HG02870 (cell line): ENCODE data around the gene KLK11.
"Not testable (repeated sequence)": the region's sequence is repeated elsewhere in the genome, so short reads cannot be mapped to it uniquely, and the experiment has no call there.

ENCODE experiments used
- ATAC-seq: cut with Tn5 transposase; IDR thresholded peaks from one replicate; pipeline ENCODE4 v1.9.1; 2021; ENCODE audit warnings: mild to moderate bottlenecking, moderate library complexity; ENCODE audit not compliant: unreplicated experiment

KLK11 gene

DNA sequence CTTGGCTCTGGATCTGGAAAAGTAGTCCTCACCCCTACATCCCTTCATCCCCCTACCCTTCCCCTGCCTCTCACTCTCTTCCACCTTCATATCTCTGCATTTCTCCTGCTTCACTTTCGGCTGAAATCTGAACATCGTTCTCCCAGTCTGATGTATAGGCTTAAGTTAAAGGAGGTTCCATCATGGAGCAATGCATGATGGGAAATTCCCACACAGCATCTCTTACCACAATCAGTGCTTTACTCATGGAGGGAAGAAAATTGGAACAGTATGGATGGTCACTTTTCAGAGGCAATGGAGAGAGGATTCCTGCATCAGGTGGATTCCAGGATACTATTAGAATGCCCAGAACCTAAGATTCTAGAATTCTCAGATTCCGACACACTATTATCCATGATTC lies 18.9 kb downstream of the KLK11 start:
- ATAC-seq = no peak

DNA sequence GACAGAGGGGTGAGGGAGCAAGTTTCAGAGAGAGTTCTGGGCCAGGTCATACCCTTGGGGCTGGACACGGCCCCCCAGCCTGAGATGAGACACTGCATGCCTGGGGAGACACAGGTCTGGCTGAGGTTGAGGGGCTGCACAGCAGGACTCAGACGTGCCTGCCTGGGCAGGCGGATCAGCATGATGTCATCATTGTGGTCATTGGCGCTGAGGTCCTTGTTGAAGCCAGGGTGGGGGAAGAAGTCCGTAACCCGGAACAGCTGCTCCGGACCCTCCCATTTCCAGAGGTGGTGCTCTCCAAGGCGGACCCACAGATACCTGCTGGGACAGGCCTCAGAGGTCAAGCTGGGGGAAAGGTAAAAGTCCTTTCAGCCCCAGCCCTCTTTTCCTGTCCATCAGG lies 20.0 kb downstream of the KLK11 start:
- no peak for ATAC-seq

DNA sequence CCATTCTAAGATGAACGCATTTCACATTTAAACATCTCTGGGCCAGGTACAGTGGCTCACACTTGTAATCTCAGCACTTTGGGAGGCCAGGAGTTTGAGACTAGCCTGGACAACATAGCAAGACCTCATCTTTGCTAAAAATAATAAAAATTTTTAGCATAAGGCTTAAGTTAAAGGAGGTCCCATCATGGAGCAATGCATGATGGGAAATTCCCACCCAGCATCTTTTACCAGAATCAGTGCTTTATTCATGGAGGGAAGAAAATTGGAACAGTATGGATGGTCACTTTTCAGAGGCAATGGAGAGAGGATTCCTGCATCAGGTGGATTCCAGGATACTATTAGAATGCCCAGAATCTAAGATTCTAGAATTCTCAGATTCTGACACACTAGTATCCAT lies 21.2 kb downstream of the KLK11 start:
- no peak for ATAC-seq

DNA sequence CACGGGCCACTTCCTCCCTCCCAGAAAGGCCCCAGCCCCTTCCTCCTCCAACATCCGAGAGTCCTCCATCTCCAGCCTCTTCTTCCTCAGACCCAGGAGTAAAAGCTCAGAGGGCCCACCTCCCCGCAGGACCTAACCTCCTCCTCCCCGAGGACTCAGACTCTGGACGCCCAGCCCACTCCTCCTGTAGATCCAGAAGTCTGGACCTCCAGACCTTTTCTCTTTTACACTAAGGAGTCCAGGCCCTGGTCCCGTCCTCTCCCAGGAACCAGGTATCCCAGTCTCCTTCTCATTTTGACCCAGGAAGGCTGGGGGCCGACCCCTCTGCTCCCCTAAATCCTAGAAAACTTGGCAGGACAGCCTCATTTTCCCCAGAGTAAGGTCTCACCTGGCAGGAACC lies 23.1 kb downstream of the KLK11 start:
- no peak for ATAC-seq

DNA sequence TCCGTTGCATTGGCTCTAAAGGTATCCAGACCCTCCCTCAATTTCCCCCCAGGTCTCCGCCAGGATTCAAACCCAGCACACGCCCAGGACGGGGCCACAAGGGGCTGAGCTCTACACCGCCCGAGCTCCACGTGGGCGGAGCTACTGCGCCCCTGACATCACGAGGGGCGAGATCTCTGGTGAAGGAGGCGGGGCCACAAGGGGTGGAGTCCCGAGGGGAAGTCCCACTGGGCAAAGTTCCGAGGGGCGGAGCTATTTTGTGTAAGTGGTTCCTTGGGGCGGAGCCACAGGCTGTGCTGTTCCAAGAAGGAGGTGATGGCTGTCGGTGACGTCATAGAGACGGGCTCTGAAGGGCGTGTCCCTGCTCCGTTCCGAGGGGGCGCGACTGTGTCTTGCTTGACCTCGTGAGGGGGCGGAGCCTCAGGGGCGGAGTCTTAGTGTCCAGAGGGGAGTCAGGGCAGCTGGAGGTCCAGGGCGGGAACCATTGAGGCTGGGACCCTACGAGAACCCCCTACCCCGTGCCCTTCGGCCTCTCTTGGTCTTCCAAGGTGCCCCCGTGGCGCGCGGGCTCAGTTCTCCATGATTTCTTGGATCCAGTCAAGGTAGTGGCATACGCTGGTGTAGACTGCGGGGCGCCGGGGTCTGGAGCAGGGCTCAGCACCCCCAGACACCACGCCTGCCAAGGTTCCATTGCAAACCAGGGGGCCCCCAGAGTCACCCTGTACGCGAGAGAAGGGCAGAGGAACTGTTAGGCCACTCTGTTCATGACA lies 23.7 kb downstream of the KLK11 start:
- no peak for ATAC-seq

DNA sequence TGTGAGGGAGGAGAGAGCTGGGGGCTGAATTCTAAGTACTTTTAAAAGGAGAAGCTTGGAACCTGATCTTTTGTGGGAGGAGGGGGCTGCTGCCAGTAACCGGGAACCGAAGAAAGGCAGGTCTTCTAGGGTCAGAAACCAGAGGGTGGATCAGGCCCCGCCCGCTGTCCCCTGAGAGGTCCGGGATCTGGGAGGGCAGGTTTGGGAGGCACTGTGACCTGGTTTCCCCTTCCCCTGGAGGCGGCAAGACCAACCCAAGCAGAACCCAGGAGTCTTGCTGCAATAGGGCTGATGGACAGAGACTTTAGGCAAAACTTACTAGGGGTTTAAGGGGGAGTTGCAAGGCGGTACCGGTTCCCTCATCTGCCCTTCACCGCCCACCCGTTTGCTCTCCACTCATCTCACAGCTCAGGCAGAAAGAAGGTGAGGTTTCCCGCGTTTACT lies 24.3 kb downstream of the KLK11 start:
- no peak for ATAC-seq

DNA sequence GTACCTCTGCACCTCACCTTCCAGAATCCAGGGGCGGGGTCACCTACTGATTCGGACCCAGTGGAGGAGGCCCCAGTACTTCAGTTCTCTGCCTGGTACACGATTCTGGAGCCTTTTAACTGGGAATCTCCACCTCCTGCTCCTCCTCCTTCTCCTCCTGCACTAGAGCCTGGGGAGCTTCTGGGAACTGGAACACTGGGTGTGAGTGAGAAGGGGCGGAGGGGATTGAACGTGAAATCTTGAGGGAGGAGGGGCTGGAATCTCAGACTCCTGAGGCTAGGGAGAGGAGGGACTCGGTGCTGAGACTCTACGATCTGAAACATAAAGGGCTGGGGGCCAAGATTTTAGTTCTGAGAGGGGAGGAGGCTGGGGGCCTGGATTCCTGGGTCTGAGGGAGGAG lies 24.9 kb downstream of the KLK11 start, which contains the start of gene KLK8:
Gene KLK8, minus strand, starts transcription at position 90 of the 400 bp plus-strand sequence. CDS start 437 bp downstream, outside the sequence.
- no peak for ATAC-seq

DNA sequence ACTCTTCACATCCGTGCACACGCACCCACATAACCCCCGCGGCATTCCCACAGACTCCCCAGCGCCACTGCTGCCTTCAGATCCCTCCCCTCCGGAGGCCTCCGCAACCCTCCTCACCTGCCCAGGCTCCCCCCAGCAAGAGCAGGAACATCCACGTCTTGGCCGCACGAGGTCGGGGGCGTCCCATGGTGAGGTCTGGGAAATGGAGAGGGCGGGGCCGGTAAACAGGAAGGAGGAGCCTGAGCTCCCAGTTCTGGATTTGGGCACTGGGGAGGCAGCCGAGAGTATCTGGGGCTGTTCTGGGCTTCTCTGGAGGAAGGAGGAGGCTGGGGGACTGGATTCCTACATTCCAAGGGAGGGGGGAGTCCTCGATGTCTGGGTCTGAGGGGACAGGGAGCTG lies 25.4 kb downstream of the KLK11 start:
- ATAC-seq = no peak

DNA sequence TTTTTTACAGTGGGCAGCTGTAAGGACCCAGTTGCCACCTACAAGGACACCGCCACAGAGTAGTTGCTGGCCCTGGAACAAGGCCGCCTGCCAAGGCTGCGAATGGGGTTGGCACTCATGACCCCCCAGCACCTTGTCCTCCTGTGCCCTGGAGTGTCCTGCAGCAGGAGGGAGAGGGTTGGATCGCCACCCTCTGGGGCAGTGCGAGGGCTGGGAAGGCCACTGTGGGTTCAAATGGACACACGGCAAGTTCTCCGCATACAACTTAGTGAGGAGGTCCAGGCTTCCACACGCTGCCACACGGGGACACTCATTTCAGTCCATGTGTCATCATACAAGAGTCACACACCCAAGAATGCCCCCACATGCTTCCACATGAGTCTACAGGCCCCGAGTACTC lies 26.0 kb downstream of the KLK11 start:
- no peak for ATAC-seq

DNA sequence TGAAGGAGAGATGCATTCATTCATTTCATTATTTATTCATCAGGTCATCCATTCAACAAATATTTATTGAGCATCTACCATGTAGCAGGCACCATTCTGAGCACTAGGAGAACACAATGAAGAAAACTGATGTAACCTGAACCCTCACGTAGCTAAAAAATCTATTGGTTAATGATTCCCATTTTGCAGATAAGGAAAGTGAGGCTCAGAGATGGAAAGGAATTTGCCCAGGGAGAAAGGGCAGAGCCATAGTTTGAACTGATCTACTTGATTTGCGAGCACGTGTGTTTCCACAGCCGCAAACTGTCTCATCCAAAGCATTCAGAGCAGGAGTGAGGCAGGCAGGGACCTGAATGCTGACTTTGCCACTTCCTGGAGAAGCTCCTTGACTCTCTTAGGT lies 27.7 kb downstream of the KLK11 start:
- ATAC-seq = no peak

DNA sequence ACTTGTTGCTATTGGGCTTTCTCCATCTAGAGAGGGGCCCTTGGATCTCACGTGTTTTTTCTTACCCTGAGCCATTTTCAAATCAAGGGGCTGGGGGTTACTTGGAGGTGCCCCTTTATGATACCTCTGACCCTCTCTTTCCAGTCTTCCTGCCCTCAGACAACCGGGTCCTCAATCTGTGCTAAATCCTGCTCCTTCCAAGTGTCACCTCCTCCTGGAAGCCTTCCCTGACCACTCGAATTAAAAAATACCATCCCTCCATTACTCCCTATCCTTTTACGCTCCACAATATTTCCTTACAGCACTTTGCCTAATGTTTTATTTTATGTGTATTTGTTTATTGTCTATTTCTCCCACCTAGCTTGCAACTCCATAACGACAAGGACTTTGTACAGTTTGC lies 28.4 kb downstream of the KLK11 start:
- no peak for ATAC-seq

DNA sequence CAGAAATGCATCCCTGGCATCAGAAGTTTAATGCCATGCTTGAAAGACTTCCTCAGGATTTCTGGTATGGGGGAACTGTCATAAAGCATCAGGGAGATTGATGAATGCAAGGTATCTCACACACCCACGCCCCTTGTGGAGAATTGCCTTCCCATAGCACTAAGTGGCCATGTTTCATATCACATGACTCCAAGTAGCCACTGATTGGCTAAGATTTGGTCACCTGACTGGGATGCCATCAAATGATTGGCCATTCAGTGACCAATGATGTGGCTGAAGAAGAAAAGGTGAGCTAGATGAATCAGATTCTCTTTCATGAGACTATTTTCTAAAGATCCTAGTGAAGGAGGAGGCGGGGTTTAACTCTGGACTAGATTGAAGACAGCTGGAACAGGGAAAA lies 32.3 kb downstream of the KLK11 start:
- no peak for ATAC-seq

DNA sequence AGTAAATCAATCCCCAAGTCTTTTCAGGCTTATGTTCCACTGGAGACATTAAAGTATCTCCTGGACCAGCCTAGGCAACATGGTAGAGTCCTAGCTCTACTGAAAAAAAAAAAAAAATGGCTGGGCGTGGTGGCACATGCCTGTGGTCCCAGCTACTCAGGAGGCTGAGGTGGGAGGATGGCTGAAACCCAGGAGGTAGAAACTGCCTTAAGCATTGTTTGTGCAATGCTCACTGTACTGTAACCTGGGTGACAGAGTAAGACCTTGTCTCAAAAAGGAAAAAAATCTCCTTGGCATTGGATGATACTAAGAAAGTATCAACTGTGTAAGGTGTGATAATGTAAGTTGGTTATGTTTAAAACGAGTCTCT lies 33.8 kb downstream of the KLK11 start:
- ATAC-seq = no peak

DNA sequence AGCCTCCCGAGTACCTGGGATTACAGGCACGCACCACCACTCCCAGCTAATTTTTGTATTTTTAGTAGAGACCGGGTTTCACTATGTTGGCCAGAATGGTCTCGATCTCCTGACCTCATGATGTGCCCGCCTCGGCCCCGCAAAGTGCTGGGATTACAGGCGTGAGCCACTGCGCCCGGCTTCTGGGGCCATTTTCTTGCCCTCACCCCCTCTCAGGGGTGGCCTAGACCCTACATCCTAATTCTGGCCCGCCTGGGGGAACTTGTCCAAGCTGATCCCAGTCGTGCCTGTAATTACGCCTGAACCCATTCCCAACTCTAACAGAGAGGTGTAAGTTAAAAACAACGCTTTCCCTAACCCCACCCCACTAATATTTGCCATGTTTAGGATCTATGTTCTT lies 42.0 kb downstream of the KLK11 start:
- not testable (repeated sequence) for ATAC-seq

DNA sequence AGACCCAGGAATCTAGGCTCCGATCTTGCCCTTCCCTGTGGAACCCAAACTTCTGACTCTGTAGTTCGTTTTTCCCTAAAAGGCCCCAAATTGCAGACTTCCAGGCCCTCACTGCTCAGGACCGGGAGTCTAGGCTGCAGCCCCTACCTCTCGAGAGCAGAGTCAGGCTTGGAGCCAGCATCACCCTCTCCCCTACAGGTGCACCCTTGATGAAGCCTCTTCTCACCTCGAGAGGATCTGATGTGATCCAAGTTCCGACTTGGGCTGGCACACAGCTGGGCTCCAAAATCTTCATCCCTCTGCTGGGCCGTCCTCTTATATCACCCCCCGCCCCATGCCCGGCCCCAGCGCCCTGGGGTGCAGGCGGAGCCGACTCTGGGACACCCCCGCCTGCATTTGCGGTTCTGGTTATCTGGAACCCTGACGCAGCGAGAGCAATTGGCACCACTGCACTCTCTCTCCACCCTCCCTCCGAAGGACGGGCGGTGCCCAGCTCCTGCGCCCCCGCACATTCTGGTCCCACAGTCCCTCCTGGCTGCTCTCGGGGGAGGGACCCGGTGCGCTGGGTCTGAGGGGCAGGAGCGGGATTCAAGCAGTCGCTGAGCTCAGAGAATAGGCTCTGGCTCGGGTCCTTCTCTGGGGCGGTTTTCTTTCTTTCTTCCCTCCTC lies 42.7 kb downstream of the KLK11 start, which contains the start of gene KLK7:
Gene KLK7, minus strand, starts transcription at position 293 of the 668 bp plus-strand sequence. CDS start 1,518 bp downstream, outside the sequence.
- ATAC-seq = no peak

DNA sequence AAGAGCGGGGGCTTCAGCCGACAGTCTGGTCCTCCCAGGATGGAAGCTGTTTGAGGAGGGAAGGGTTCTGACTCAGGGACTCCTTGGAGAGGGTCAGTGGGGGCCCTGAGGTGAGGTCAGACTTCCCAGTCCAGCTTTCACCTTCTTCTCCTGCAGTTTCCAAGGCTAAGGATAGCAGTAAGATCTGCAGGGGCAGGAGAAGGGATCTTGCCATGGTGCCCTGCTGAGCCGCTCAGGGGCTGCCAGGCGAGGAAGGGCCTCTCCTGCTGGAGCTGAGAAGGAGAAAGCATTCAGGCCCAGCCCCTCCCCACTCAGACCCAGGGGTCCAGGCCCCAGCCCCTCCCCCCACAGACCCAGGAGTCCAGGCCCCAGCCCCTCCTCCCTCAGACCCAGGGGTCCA lies 44.2 kb downstream of the KLK11 start:
- ATAC-seq = no peak

DNA sequence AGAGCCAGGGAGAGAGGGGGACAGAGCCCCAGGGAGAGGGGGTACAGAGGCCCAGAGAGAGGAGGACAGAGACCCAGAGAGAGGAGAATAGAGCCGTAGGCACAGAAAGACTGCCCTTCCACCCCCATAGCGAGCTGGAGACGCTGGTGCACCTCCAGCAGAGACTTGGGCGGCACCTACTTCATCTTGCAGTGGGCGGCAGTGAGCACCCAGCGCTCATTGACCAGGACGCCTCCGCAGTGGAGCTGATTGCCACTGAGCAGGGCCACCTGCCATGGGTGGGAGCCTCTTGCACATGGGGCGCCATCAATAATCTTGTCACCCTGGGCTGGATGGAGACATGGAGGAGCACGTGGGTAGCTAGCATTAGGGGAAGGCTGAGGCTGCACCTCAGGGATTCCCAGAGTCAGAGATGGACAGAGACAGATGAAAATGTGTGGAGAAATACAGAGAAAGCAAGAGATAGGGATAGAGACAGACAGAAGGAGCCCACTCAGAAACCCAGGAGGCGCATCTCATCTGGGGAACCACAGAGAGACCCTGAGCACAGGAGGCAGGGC lies 44.7 kb downstream of the KLK11 start:
- no peak for ATAC-seq

DNA sequence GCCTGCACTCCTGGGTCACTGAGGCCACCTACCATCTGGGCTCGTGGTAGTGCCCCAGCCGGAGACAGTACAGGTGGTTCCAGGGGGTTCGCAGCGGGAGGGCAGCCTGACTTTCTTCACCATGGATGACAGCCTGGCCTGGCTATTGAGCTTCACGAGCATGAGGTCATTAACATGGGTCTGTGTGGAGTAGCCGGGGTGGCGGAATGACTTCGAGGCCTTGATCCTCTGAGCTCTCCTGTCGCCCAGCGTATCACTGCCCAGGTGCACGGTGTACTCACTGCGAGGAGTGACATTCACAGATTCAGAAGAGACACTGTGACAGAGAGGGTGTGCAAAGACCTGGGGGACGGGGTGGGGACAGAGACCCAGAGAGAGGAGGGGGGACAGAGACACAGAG lies 46.2 kb downstream of the KLK11 start:
- ATAC-seq = no peak

DNA sequence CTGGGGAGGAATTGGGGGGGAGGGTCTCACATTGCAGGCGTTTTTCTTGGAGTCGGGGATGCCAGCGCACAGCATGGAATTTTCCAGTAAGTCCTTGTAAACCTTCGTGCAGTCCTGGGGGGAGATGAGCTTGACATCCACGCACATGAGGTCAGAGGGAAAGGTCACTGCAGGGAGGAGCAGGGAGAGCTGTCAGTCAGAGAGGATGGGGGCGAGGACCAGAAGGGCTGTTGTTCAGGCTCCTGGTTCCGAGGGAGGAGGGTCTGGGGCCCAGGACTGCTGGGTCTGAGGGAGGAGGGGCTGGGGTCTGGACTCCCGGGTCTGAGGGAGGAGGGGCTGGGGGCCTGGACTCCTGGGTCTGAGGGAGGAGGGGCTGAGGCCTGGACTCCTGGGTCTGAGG lies 46.7 kb downstream of the KLK11 start:
- ATAC-seq = no peak

DNA sequence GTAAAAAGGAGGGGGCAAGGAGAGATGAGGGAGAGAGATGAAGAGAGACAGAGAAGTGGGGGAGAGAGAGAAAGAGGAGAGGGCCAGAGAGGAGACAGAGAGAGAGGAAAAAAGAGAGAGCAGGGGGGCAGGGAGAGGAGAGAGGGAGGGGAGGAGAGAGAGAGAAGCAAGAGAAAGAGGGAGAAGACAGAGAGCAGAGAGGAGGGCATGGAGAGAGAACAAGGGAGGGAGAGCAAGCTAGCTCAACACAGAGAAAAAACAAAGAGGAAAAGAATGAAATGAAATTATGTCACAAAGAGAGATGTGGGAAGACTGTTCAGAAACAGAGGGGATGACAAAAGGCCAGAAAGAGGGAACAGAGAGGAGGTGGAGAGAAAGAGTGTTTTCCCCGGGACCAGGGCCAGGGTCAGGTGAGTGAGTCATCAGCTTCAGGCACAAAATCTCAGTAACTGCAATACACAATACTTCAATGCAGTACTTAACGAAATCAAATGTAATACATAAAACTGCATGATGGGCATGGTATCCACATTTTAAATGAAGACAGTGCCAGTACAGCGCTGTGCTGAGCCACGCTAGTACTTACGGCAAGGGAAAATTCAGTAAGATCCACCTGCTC lies 47.5 kb downstream of the KLK11 start:
- no peak for ATAC-seq

DNA sequence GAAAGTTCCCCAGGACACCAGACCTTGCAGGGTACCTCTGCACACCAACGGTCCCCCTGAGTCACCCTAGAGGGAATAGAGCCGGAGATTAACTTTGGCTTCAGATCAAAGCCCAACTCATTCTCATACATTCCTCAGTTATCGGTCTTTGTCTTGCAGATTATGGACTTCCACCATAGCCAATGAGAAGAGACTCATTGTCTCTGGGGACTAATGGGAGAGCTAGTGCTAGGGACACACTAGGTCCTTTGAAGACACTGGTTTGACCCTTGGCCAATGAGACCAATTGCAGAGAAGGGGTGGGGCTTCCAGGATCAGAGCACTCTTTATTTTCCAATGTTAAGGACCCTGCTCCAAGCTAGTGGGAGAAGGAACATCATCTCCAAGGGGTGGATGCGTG lies 48.8 kb downstream of the KLK11 start:
- ATAC-seq = no peak

DNA sequence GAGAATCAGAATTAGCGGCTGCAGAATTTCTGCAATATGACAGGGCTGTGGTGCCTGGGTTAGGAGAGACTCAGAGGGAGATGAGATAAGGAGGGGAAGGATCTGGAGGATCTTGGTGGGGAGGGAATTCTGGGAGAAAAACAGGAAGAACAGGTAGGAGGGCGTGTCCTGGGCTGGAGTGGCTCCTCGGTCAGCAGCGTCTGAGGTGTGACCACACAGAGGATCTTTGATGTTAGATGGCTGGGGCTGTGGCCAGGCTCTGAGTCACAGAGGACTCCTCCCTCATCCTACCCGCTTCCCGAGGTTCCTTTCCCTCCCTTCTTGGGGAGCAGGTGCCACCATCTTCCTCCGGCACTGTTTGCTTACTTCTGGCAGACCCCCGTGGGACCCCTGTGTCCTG lies 50.6 kb downstream of the KLK11 start:
- ATAC-seq = no peak
